AG04449 (cell line): ENCODE results near the gene TERF2IP.

Experiments used
- CTCF ChIA-PET: fragments of 350-600 bp; formaldehyde crosslinking; extraction: SDS; loops from one replicate; lab custom pipeline; 2021; ENCODE audit warnings: antibody characterized with exemption; lab: Yijun Ruan, JAX
- POLR2A ChIA-PET: fragments of 400-600, 350-600 bp; formaldehyde crosslinking; extraction: SDS; loops from one replicate; lab custom pipeline; 2020; ENCODE audit warnings: antibody characterized with exemption, inconsistent platforms; lab: Yijun Ruan, JAX
- DNase-seq: peaks from one replicate; pipeline ENCODE4 v3.0.0-alpha.2; 2010; ENCODE audit warnings: low read depth, low spot score
- H3K4me3 ChIP-seq: 2 replicates; pipeline ENCODE4 v1.5.1; 2011; ENCODE audit warnings: low read depth, mild to moderate bottlenecking, control low read depth, low read length
- CTCF ChIP-seq: IDR thresholded peaks from one replicate; pipeline ENCODE4 v1.5.1; 2011; ENCODE audit warnings: mild to moderate bottlenecking, moderate library complexity, low read length, control low read depth, inconsistent platforms; ENCODE audit not compliant: insufficient read depth; ENCODE audit errors: missing control alignments

TERF2IP gene

GRCh38 chr16:75647492-75648264 lies at the start of gene TERF2IP, which contains the start of gene KARS1:
TERF2IP (plus strand) TSS chr16:75647773; CDS start chr16:75647883, 110 bp downstream.
KARS1 (minus strand) TSS chr16:75647665; CDS start chr16:75647639, 26 bp downstream.
- DNase-seq = peak; percentile 56
- no peak for TF ChIP-seq CTCF
- H3K4me3 ChIP-seq = peak within 1 kb of the TSS; percentile 98
- CTCF ChIA-PET = interaction anchor here (1.0 to 3.1 kb wide), 5 partner anchors 11 to 448 kb away, joined by 3 to 17 read pairs (median 9); partner anchors contain the start of gene ADAT1
- POLR2A ChIA-PET = interaction anchor here (0.8 to 1.5 kb wide), 7 partner anchors 11 to 214 kb away, joined by 3 to 7 read pairs (median 3); partner anchors contain the start of gene ADAT1

DNA sequence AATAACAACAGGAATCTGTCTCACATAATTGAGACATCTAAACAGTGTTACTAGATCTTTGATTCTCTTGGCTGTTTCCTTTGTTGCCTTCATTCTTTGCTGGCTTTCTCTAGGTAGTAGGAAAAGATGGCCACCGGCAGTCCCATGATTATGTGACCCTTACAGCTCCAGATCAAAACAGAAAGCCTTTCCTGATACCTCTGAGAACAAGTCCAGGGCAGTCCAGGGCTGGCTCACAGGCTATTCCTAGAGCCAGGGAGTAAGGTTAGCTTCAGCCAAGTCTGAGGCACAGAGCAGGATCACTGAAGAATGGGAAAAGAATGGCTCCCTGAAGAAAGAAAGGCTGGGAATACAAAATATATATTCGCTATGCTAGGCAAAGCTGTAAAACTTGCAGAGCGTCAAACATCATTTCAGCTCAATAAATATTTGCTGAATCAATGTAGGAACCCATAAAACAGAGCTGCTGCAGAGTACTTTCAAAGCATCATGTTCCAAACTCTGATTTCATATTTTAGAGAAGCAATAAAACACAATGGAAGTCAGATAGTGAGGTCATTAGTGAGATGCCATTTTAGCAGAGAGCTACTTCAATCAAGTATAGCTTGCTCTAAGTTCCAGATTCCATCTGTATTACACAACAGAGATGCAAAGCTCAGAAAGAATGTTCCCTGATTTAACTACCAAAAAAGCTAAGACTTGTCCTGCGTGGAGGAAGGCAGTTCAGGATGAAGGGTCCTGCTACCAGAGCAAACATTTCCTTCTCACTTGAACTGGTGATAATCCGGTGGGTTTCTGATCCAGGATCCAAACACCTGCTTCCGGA lies 47.9 kb upstream of the TERF2IP start:
- POLR2A ChIA-PET = interaction anchor here (1.6 kb wide), 1 partner anchor 23 kb away, joined by 5 read pairs; the partner anchor contains the start of gene ADAT1
- TF ChIP-seq CTCF = no peak
- CTCF ChIA-PET = interaction anchor here (1.0 to 2.0 kb wide), 5 partner anchors 15 to 135 kb away, joined by 3 to 7 read pairs (median 3); partner anchors contain the start of gene TMEM170A
- H3K4me3 ChIP-seq = no peak overlapping the region
- no peak for DNase-seq

DNA sequence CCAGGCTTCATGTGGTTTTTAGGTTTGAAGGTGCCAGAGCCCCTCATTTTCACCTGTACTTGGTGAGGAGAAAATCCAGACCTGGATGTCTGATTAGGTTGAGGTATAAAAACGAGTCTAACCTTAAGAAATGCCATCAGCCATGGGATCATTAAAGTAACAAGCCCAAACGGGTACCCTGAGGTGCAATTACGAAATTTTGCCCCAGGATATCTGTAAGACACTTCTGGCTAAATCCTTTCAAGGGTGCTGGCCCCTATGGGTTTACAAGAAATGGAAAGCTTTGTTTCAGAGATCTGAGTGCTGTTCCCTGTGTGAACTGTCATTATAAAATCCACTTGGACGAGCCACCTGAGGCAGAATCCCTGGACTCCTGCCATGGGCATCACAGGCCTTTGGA lies 44.3 kb upstream of the TERF2IP start:
- TF ChIP-seq CTCF = no peak
- ChIA-PET POLR2A (no interaction called here), CTCF (interaction anchor here (1.0 to 1.5 kb wide), 3 partner anchors 11 to 86 kb away, joined by 3 to 5 read pairs (median 3); partner anchors contain the start of gene ADAT1)
- no peak overlapping the region for H3K4me3 ChIP-seq
- no peak for DNase-seq

DNA sequence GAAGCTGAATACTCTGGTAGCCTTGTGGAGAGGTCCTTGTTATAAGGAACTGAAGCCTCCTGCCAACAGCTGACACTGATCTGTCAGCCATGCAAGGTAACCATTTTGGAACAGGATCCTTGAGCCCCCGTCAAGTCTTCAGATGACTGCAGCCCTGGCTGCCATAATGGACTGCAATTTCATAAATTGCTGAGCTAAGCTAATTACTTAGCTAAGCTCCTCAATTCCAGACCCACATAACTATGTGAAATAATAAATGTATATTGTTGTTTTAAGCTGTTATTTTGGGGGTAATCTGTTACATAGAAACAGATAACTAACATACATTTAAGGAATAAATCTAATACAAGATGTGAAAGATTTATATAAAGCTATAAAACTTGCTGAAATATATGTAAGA lies 41.1 kb upstream of the TERF2IP start:
- ChIA-PET CTCF (interaction anchor here (0.8 to 1.6 kb wide), 6 partner anchors 13 to 157 kb away, joined by 3 read pairs; partner anchors contain the start of gene ADAT1), POLR2A (interaction anchor here (0.6 kb wide), 1 partner anchor 30 kb away, joined by 3 read pairs; no protein-coding TSS in a partner anchor)
- TF ChIP-seq CTCF = no peak

GRCh38 chr16:75614066-75614897 lies 33.3 kb upstream of the TERF2IP start:
- no peak overlapping the region for H3K4me3 ChIP-seq
- no peak for TF ChIP-seq CTCF
- POLR2A ChIA-PET = no interaction called here
- CTCF ChIA-PET = interaction anchor here (0.6 to 2.2 kb wide), 6 partner anchors 9 to 150 kb away, joined by 3 to 9 read pairs (median 3); partner anchors contain the start of gene ADAT1
- DNase-seq = no peak

More for the DNA sequence above, 41.1 kb upstream of the TERF2IP start:
- H3K4me3 ChIP-seq = no peak overlapping the region
- DNase-seq = no peak
